ENCODE data around the gene FHOD3.

Gene FHOD3

GRCh38 chr18:36297417-36298125 lies at the start of gene FHOD3:
Gene FHOD3, plus strand, starts transcription at chr18:36297713. Its CDS starts 123 bp downstream, at chr18:36297836.
- DNase-seq (ENCODE audit: extremely low read depth in 1 of 2, low read depth in 1 of 2) = no peak

- DNase-seq (ENCODE audit: extremely low read depth in 1 of 2, low read depth in 1 of 2) = no peak
Observed at GRCh38 chr18:36249392-36249791, 48.1 kb upstream of the FHOD3 start.

GRCh38 chr18:36250827-36251226 lies 46.7 kb upstream of the FHOD3 start:
- no peak for DNase-seq (ENCODE audit: extremely low read depth in 1 of 2, low read depth in 1 of 2)

- DNase-seq (ENCODE audit: extremely low read depth in 1 of 2, low read depth in 1 of 2) = no peak
Observed at GRCh38 chr18:36255072-36255698, 42.3 kb upstream of the FHOD3 start.

GRCh38 chr18:36256094-36256493 lies 41.4 kb upstream of the FHOD3 start:
- DNase-seq (ENCODE audit: extremely low read depth in 1 of 2, low read depth in 1 of 2) = no peak

GRCh38 chr18:36262971-36263370 lies 34.5 kb upstream of the FHOD3 start:
- DNase-seq (ENCODE audit: extremely low read depth in 1 of 2, low read depth in 1 of 2) = no peak

GRCh38 chr18:36264283-36264682 lies 33.2 kb upstream of the FHOD3 start:
- DNase-seq (ENCODE audit: extremely low read depth in 1 of 2, low read depth in 1 of 2) = no peak

- DNase-seq (ENCODE audit: extremely low read depth in 1 of 2, low read depth in 1 of 2) = no peak
Observed at GRCh38 chr18:36265015-36265414, 32.5 kb upstream of the FHOD3 start.

- DNase-seq (ENCODE audit: extremely low read depth in 1 of 2, low read depth in 1 of 2) = no peak
Observed at GRCh38 chr18:36269157-36269556, 28.4 kb upstream of the FHOD3 start.

GRCh38 chr18:36271153-36271552 lies 26.4 kb upstream of the FHOD3 start:
- DNase-seq (ENCODE audit: extremely low read depth in 1 of 2, low read depth in 1 of 2) = no peak

GRCh38 chr18:36273347-36273746 lies 24.2 kb upstream of the FHOD3 start:
- no peak for DNase-seq (ENCODE audit: extremely low read depth in 1 of 2, low read depth in 1 of 2)

GRCh38 chr18:36274083-36274715 lies 23.3 kb upstream of the FHOD3 start:
- no peak for DNase-seq (ENCODE audit: extremely low read depth in 1 of 2, low read depth in 1 of 2)

- DNase-seq (ENCODE audit: extremely low read depth in 1 of 2, low read depth in 1 of 2) = no peak
Observed at GRCh38 chr18:36275561-36275960, 22.0 kb upstream of the FHOD3 start.

- no peak for DNase-seq (ENCODE audit: extremely low read depth in 1 of 2, low read depth in 1 of 2)
Observed at GRCh38 chr18:36279001-36279400, 18.5 kb upstream of the FHOD3 start.

- DNase-seq (ENCODE audit: extremely low read depth in 1 of 2, low read depth in 1 of 2) = no peak
Observed at GRCh38 chr18:36281936-36282335, 15.6 kb upstream of the FHOD3 start.

GRCh38 chr18:36283448-36283847 lies 14.1 kb upstream of the FHOD3 start:
- no peak for DNase-seq (ENCODE audit: extremely low read depth in 1 of 2, low read depth in 1 of 2)

- DNase-seq (ENCODE audit: extremely low read depth in 1 of 2, low read depth in 1 of 2) = no peak
Observed at GRCh38 chr18:36284268-36284667, 13.2 kb upstream of the FHOD3 start.

- no peak for DNase-seq (ENCODE audit: extremely low read depth in 1 of 2, low read depth in 1 of 2)
Observed at GRCh38 chr18:36284671-36285295, 12.7 kb upstream of the FHOD3 start.

GRCh38 chr18:36287653-36288052 lies 9.9 kb upstream of the FHOD3 start:
- no peak for DNase-seq (ENCODE audit: extremely low read depth in 1 of 2, low read depth in 1 of 2)

GRCh38 chr18:36288689-36289088 lies 8.8 kb upstream of the FHOD3 start:
- DNase-seq (ENCODE audit: extremely low read depth in 1 of 2, low read depth in 1 of 2) = no peak

GRCh38 chr18:36294031-36294430 lies 3.5 kb upstream of the FHOD3 start:
- no peak for DNase-seq (ENCODE audit: extremely low read depth in 1 of 2, low read depth in 1 of 2)

GRCh38 chr18:36295214-36295613 lies 2.3 kb upstream of the FHOD3 start:
- DNase-seq (ENCODE audit: extremely low read depth in 1 of 2, low read depth in 1 of 2) = no peak

All from activated CD8-positive, alpha-beta memory T cell treated with anti-CD3 and anti-CD28 coated beads for 1 hour (primary cell).